H1 (cell line): ENCODE results near the gene BACE2.
"Not testable (repeated sequence)": the region's sequence is repeated elsewhere in the genome, so short reads cannot be mapped to it uniquely, and the experiment has no call there.

Experiments
- CTCF ChIP-seq, 3 experiments: IDR thresholded peaks; 1 replicate in 2 of 3; 2 replicates in 1 of 3; pipeline versions ENCODE4 v1.5.1 to v1.6.1; 2011; ENCODE audit warnings: low read length in 3 of 3, mild to moderate bottlenecking in 3 of 3, inconsistent platforms in 2 of 3, low read depth in 1 of 3, moderate library complexity in 1 of 3; ENCODE audit not compliant: insufficient read depth in 1 of 3; ENCODE audit errors: control extremely low read depth in 1 of 3
- HDAC6 ChIP-seq: IDR thresholded peaks from one replicate; pipeline ENCODE4 v1.7.1; 2012; ENCODE audit warnings: low read depth, mild to moderate bottlenecking, inconsistent platforms, low read length, moderate library complexity
- POLR2AphosphoS5 ChIP-seq: IDR thresholded peaks from 2 replicates; pipeline ENCODE4 v1.6.1; 2011; ENCODE audit warnings: low read depth, low read length

DNA sequence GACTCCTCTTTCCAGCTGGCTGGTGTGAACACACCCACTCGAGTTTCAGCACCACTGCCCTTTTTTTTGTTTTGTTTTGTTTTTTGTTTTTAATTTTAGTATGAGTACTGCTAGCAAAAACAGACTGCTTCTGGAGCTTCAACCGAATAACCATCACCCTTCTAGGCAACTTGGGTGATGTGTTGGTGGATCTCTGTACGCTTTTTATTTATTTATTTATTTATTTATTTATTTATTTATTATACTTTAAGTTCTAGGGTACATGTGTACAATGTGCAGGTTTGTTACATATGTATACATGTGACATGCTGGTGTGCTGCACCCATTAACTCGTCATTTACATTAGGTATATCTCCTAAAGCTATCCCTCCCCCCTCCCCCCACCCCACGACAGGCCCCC is 30.7 kb downstream of the BACE2 start:
- TF ChIP-seq CTCF (IDR thresholded peaks at IDR 0.05; ENCODE audit: control extremely low read depth in 1 of 3, insufficient read depth in 1 of 3, low read depth in 1 of 3, low read length in 3 of 3); POLR2AphosphoS5; HDAC6: not testable (repeated sequence)
